PC-9 (cell line): Measurements from ENCODE around the gene FN3K.
"Not testable (repeated sequence)": the region's sequence is repeated elsewhere in the genome, so short reads cannot be mapped to it uniquely, and the experiment has no call there.

Experiments
- CTCF ChIP-seq: fragments of 200-600 bp; sonication (generic); conservative IDR thresholded peaks from 2 replicates; pipeline ENCODE4 v1.6.1; 2017; ENCODE audit warnings: mixed run types, antibody characterized with exemption, mild to moderate bottlenecking, moderate library complexity
- EZH2 ChIP-seq: fragments of 200-600 bp; sonication (generic); IDR thresholded peaks from 2 replicates; pipeline ENCODE4 v1.8.0; 2017; ENCODE audit warnings: antibody characterized with exemption, low read depth

GRCh38 chr17:82785581-82785980, 50.2 kb downstream of the FN3K start:
- not testable (repeated sequence) for TF ChIP-seq EZH2, CTCF
